Measurements from ENCODE around the gene XYLT1. TPM values are rescaled to one million over a fixed set of nuclear protein-coding genes. Genes with fewer than 3 reads are reported as not detected.

XYLT1 gene
- total and polyA plus RNA-seq, 2 of the 4 experiments (the other 2 are of a cell fraction): 9.0 to 12.7 TPM

DNA sequence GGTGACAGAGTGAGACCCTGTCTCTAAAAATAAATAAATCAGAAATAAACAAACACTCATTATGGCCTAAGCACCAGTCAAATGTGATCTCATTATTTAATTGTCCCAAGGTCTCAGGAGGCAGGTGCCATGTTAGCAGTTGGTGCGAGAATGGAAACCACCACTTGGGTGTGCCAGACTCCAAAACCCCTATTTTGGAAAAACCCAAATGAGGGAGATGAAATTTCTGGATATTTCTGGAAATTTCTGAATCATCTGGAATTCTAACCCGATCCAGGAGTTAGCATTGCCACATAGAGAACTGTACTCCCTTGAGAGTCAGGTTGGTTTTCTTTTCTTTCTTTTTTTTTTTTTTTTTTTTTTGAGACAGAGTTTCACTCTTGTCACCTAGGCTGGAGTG, 264.0 kb downstream of the XYLT1 start:
- H3K27me3 ChIP-seq (ENCODE audit: control insufficient read depth, insufficient read depth, low read length): no peaks in the 10 kb centered on the region
- H4K20me1 ChIP-seq (ENCODE audit: insufficient read depth, low read length): peaks cover 12% of the 10 kb centered on the region
- WGBS, 2 experiments (ENCODE audit: extremely low coverage in 2 of 2, insufficient read length in 1 of 2): no CpG with 5 or more reads among the region's 2 CpGs

More for the DNA sequence above, 264.0 kb downstream of the XYLT1 start:
- no peak overlapping the region for H4K8ac ChIP-seq (ENCODE audit: low read depth in 2 of 2, low read length in 2 of 2)
- H4K91ac ChIP-seq (ENCODE audit: insufficient read depth, low read depth, low read length): no peak overlapping the region
- no peak overlapping the region for H3K14ac ChIP-seq (replicated peaks; ENCODE audit: low read depth, low read length)
- H3K9me1 ChIP-seq (ENCODE audit: insufficient read depth, low read length): peaks cover 6% of the 10 kb centered on the region; the same call in 1 of the 2 replicates
- no peak overlapping the region for H2BK120ac ChIP-seq (ENCODE audit: low read depth, low read length)
- ChIA-PET CTCF (interaction anchor here (0.5 to 1.1 kb wide), 3 partner anchors 43 to 261 kb away, joined by 3 read pairs; no protein-coding TSS in a partner anchor), POLR2A (ENCODE audit: unreplicated experiment) (no interaction called here)
- no peak overlapping the region for H3K4me2 ChIP-seq (ENCODE audit: low read depth, low read length)
- intact Hi-C loops (cut with micrococcal nuclease) (loop anchor here (5.0 to 10.0 kb wide), 3 partner anchors 58 to 368 kb away; no protein-coding TSS in a partner anchor), dilution Hi-C loops (cut with HindIII; ENCODE audit: low sequenced_read_pairs, unreplicated experiment) (no loop called here), in situ Hi-C loops (cut with MboI; ENCODE audit: low sequenced_read_pairs) (loop anchor here (25.0 kb wide), 1 partner anchor 256 kb away; the partner anchor contains the start of gene XYLT1)
- no peak overlapping the region for H2BK5ac ChIP-seq (ENCODE audit: low read depth, low read length, poor library complexity, severe bottlenecking)
- H3K27ac ChIP-seq (ENCODE audit: insufficient read depth, low read length): no peak overlapping the region
- H4K5ac ChIP-seq (ENCODE audit: low read depth, low read length): no peak overlapping the region
- H2AFZ ChIP-seq (replicated peaks; ENCODE audit: low read length, poor library complexity): no peak overlapping the region
- no peak overlapping the region for H2BK20ac ChIP-seq (ENCODE audit: low read depth, low read length)
- H3K79me1 ChIP-seq (ENCODE audit: low read depth in 1 of 2, low read length in 2 of 2): peaks cover 0 to 12% of the 10 kb centered on the region in 2 experiments; a peak in 2 of 4 replicates
- no peak overlapping the region for H3K23ac ChIP-seq (ENCODE audit: low read depth, low read length)
- peaks cover 4% of the 10 kb centered on the region for H3K4me1 ChIP-seq (ENCODE audit: control insufficient read depth, insufficient read depth, low read length)
- H3K56ac ChIP-seq (ENCODE audit: extremely low read depth, insufficient read depth, low read length): no peak overlapping the region
- no peak overlapping the region for H3K9ac ChIP-seq (ENCODE audit: low read depth, low read length)
- no peak overlapping the region for H3K18ac ChIP-seq (ENCODE audit: low read depth, low read length)
- no peak overlapping the region for H2AK9ac ChIP-seq (replicated peaks; ENCODE audit: low read depth, low read length, poor library complexity)
- no TSS peak for BruUV-seq (replicated peaks)
- H2AK5ac ChIP-seq (ENCODE audit: low read depth, low read length): no peak overlapping the region
- DNase-seq: no peak
- 0 out of 2 replicates have a peak, but pooled peaks have one; percentile 11 for TF ChIP-seq RAD21 (IDR thresholded peaks at IDR 0.05; ENCODE audit: low read length)
- TF ChIP-seq RFX5 (IDR thresholded peaks at IDR 0.05; ENCODE audit: low read depth, low read length): no peak
- H2BK15ac ChIP-seq (ENCODE audit: low read depth, low read length): no peak overlapping the region
- H3K9me3 ChIP-seq (ENCODE audit: control insufficient read depth, insufficient read depth, low read length): no peaks in the 10 kb centered on the region
- ATAC-seq (ENCODE audit: low read depth): no peak
- H3K4ac ChIP-seq (ENCODE audit: low read depth, low read length): no peak overlapping the region
- H3K36me3 ChIP-seq (ENCODE audit: control insufficient read depth, insufficient read depth, low read length): no peaks in the 10 kb centered on the region
- H3K4me3 ChIP-seq (ENCODE audit: insufficient read depth, low read depth, low read length): no peak overlapping the region
